ENCODE results near the gene LTBP4. TPM values are rescaled to one million over a fixed set of nuclear protein-coding genes. Genes with fewer than 3 reads are reported as not detected.
"Not testable (repeated sequence)": the region's sequence is repeated elsewhere in the genome, so short reads cannot be mapped to it uniquely, and the experiment has no call there.

LTBP4 gene
- total RNA-seq, 1 experiment from 2014 or later, result 9.6 TPM

GRCh38 chr19:40642051-40642706, 41.0 kb downstream of the LTBP4 start:
- Histone ChIP-seq H3K36me3 (ENCODE audit: insufficient read depth, low read length) (no peaks in the 10 kb centered on the region), H3K4me2 (ENCODE audit: low read depth, low read length, poor library complexity, severe bottlenecking) (no peak overlapping the region), H3K9me3 (ENCODE audit: low read length) (no peaks in the 10 kb centered on the region), H3K4me1 (ENCODE audit: low read length) (peaks cover 22% of the 10 kb centered on the region), H2AFZ (ENCODE audit: low read length) (no peak overlapping the region), H3K4me3 (ENCODE audit: low read length) (no peak overlapping the region), H3K79me2 (ENCODE audit: low read length) (no peaks in the 10 kb centered on the region), H4K20me1 (ENCODE audit: insufficient read depth, low read depth, low read length) (no peaks in the 10 kb centered on the region), H3K9me2 (replicated peaks; ENCODE audit: insufficient read depth, low read length) (no peaks in the 10 kb centered on the region), H3K9ac (ENCODE audit: low read length) (no peak overlapping the region), H3K27me3 (ENCODE audit: low read length) (no peaks in the 10 kb centered on the region), H3K27ac (ENCODE audit: low read length) (no peak overlapping the region)
- no peak for DNase-seq

DNA sequence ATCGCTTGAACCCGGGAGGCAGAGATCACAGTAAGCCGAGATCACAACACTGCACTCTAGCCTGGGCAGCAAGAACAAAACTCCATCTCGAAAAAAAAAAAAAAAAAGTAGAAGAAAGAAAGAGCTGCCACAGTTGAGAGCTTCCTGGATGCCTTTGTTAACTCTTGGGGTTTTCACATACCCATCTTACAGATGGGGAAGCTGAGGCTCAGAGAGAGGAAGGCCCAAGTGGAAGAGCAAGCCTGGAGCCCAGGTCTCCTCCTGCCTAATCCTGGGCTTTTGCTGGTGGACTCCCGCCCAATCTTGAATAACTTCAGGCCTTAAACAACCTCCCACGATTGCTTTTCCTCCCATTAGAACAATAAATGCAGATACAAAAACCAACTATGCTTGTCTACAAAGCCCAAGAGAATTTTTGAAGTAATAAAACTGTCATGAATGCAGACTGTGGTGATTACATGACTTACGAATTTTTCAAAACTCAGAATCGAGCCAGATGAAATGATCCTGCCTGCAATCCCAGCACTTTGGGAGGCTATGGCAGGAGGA, 41.7 kb downstream of the LTBP4 start:
- H3K4me2 ChIP-seq (ENCODE audit: low read depth, low read length, poor library complexity, severe bottlenecking), result no peak overlapping the region
- H2AFZ ChIP-seq (ENCODE audit: low read length), result no peak overlapping the region
- H3K9me2 ChIP-seq (replicated peaks; ENCODE audit: insufficient read depth, low read length), result no peaks in the 10 kb centered on the region
- H3K27ac ChIP-seq (ENCODE audit: low read length), result no peak overlapping the region
- no peaks in the 10 kb centered on the region for H3K36me3 ChIP-seq (ENCODE audit: insufficient read depth, low read length)
- no peak overlapping the region for H3K9ac ChIP-seq (ENCODE audit: low read length)
- no peaks in the 10 kb centered on the region for H3K9me3 ChIP-seq (ENCODE audit: low read length)
- H4K20me1 ChIP-seq (ENCODE audit: insufficient read depth, low read depth, low read length), result no peaks in the 10 kb centered on the region
- H3K27me3 ChIP-seq (ENCODE audit: low read length), result no peaks in the 10 kb centered on the region
- no peaks in the 10 kb centered on the region for H3K79me2 ChIP-seq (ENCODE audit: low read length)
- DNase-seq, result no peak
- H3K4me3 ChIP-seq (ENCODE audit: low read length), result no peak overlapping the region
- H3K4me1 ChIP-seq (ENCODE audit: low read length), result peaks cover 22% of the 10 kb centered on the region

DNA sequence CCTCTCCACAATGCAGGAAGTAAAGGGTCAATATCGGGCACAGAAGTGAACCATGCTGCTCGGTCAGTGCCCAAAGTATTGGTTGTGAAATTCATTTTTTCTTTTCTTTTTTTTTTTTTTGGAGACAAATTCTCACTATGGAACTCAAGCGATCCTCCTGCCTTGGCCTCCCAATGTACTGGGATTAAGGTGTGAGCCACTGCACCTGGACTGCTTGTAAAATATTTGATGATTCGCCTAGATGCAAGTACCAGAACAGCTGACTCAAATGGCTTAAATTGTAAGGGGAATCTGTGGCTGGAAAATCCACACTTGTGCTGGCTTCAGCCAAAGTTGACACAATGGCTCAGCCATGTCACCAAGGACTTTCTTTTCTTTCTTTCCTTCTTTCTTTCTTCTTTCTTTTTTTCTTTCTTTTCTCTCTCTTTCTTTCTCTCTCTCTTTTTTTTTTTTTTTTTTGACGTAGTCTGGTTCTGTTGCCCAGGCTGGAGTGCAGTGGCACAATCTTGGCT, 45.6 kb downstream of the LTBP4 start:
- H3K9ac ChIP-seq (ENCODE audit: low read length), result no peak overlapping the region
- no peak overlapping the region for H3K4me3 ChIP-seq (ENCODE audit: low read length)
- no peaks in the 10 kb centered on the region for H3K36me3 ChIP-seq (ENCODE audit: insufficient read depth, low read length)
- H3K4me1 ChIP-seq (ENCODE audit: low read length), result peaks cover 9% of the 10 kb centered on the region
- no peaks in the 10 kb centered on the region for H3K9me2 ChIP-seq (replicated peaks; ENCODE audit: insufficient read depth, low read length)
- H4K20me1 ChIP-seq (ENCODE audit: insufficient read depth, low read depth, low read length), result no peaks in the 10 kb centered on the region
- no peak overlapping the region for H3K4me2 ChIP-seq (ENCODE audit: low read depth, low read length, poor library complexity, severe bottlenecking)
- no peak overlapping the region for H3K27ac ChIP-seq (ENCODE audit: low read length)
- no peaks in the 10 kb centered on the region for H3K79me2 ChIP-seq (ENCODE audit: low read length)
- no peaks in the 10 kb centered on the region for H3K9me3 ChIP-seq (ENCODE audit: low read length)
- H2AFZ ChIP-seq (ENCODE audit: low read length), result no peak overlapping the region
- H3K27me3 ChIP-seq (ENCODE audit: low read length), result no peaks in the 10 kb centered on the region; the same call in 1 of the 2 replicates
- DNase-seq, result no peak

- not testable (repeated sequence) for H3K4me3 ChIP-seq (ENCODE audit: low read length); H3K9me3 ChIP-seq (ENCODE audit: low read length); H3K27me3 ChIP-seq (ENCODE audit: low read length); H3K36me3 ChIP-seq (ENCODE audit: insufficient read depth, low read length); H3K4me2 ChIP-seq (ENCODE audit: low read depth, low read length, poor library complexity, severe bottlenecking); H4K20me1 ChIP-seq (ENCODE audit: insufficient read depth, low read depth, low read length); H3K9ac ChIP-seq (ENCODE audit: low read length); H3K79me2 ChIP-seq (ENCODE audit: low read length); H3K4me1 ChIP-seq (ENCODE audit: low read length); H3K9me2 ChIP-seq (replicated peaks; ENCODE audit: insufficient read depth, low read length); H3K27ac ChIP-seq (ENCODE audit: low read length)
- 0 out of 2 replicates have a peak overlapping the region, but pooled peaks have one; percentile 10 for H2AFZ ChIP-seq (ENCODE audit: low read length)
- peak; percentile 89 for DNase-seq
Observed at GRCh38 chr19:40649903-40650675, 48.9 kb downstream of the LTBP4 start.

DNA sequence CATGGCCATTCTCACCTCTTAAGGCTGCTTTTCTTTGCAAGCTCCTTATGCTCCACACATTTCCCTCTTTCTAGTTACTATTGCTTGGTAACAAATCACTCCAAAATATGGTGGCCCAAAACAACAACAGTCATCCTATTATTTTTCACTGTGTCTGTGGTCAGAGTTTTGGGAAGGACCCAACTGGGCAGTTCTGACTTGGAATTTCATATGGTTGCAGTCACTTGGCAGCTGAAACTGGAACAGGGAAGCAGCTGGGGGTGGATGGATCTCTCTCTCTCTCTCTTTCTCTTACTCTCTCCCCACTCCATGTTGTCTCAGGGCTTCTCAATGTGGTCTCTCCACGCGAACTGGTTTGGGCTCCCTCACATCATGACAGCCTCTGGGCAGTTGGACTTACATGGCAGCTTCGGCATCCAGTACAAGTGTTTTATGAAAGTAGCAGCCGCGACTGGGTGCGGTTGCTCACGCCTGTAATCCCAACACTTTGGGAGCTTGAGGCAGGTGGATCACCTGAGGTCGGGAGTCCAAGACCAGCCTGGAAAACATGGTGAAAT, 49.7 kb downstream of the LTBP4 start:
- Histone ChIP-seq H4K20me1 (ENCODE audit: insufficient read depth, low read depth, low read length) (no peaks in the 10 kb centered on the region), H3K36me3 (ENCODE audit: insufficient read depth, low read length) (no peaks in the 10 kb centered on the region), H3K9me2 (replicated peaks; ENCODE audit: insufficient read depth, low read length) (no peaks in the 10 kb centered on the region), H3K4me1 (ENCODE audit: low read length) (peaks cover 9% of the 10 kb centered on the region), H3K27me3 (ENCODE audit: low read length) (no peaks in the 10 kb centered on the region; the same call in 1 of the 2 replicates), H3K27ac (ENCODE audit: low read length) (no peak overlapping the region), H3K9ac (ENCODE audit: low read length) (no peak overlapping the region), H3K9me3 (ENCODE audit: low read length) (no peaks in the 10 kb centered on the region), H3K79me2 (ENCODE audit: low read length) (no peaks in the 10 kb centered on the region), H2AFZ (ENCODE audit: low read length) (0 out of 2 replicates have a peak overlapping the region, but pooled peaks have one; percentile 10), H3K4me2 (ENCODE audit: low read depth, low read length, poor library complexity, severe bottlenecking) (no peak overlapping the region), H3K4me3 (ENCODE audit: low read length) (no peak overlapping the region)
- no peak for DNase-seq

DNA sequence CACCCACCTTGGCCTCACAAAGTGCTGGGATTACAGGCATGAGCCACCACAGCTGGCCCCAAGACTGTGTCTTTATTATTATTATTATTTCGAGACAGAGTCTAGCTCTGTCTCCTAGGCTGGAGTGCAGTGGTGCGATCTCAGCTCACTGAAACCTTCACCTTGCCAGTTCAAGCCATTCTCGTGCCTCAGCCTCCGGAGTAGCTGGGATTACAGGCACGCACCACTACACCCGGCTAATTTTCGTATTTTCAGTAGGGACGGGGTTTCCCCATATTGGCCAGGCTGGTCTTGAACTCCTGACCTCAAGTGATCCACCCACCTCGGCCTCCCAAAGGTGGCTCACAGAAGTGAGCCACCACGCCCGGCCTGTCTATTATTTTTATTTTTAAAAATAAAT, 51.1 kb downstream of the LTBP4 start:
- not testable (repeated sequence) for DNase-seq; H3K27me3 ChIP-seq (ENCODE audit: low read length); H3K4me2 ChIP-seq (ENCODE audit: low read depth, low read length, poor library complexity, severe bottlenecking); H3K4me1 ChIP-seq (ENCODE audit: low read length); H3K9ac ChIP-seq (ENCODE audit: low read length); H3K27ac ChIP-seq (ENCODE audit: low read length); H3K79me2 ChIP-seq (ENCODE audit: low read length); H3K9me3 ChIP-seq (ENCODE audit: low read length); H3K4me3 ChIP-seq (ENCODE audit: low read length); H2AFZ ChIP-seq (ENCODE audit: low read length); H3K9me2 ChIP-seq (replicated peaks; ENCODE audit: insufficient read depth, low read length); H4K20me1 ChIP-seq (ENCODE audit: insufficient read depth, low read depth, low read length); H3K36me3 ChIP-seq (ENCODE audit: insufficient read depth, low read length)

DNA sequence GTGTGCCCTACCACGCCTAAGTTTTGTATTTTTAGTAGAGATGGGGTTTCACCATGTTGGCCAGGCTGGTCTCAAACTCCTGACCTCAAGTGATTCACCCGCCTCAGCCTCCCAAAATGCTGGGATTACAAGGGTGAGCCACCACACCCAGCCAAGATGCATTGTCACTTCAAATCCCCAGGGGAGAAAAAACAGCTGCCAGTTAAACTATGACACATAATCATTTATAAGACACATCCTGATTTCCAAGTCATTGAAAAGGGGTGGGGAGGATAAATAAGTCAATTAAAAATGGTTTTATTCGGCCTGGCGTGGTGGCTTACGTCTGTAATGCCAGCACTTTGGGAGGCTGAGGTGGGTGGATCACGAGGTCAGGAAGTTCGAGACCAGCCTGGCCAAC, 54.5 kb downstream of the LTBP4 start:
- not testable (repeated sequence) for H3K79me2 ChIP-seq (ENCODE audit: low read length); H2AFZ ChIP-seq (ENCODE audit: low read length); H3K9ac ChIP-seq (ENCODE audit: low read length); H3K27ac ChIP-seq (ENCODE audit: low read length); H3K36me3 ChIP-seq (ENCODE audit: insufficient read depth, low read length); DNase-seq; H3K9me3 ChIP-seq (ENCODE audit: low read length); H3K27me3 ChIP-seq (ENCODE audit: low read length); H3K4me2 ChIP-seq (ENCODE audit: low read depth, low read length, poor library complexity, severe bottlenecking); H3K4me1 ChIP-seq (ENCODE audit: low read length); H4K20me1 ChIP-seq (ENCODE audit: insufficient read depth, low read depth, low read length); H3K4me3 ChIP-seq (ENCODE audit: low read length); H3K9me2 ChIP-seq (replicated peaks; ENCODE audit: insufficient read depth, low read length)

DNA sequence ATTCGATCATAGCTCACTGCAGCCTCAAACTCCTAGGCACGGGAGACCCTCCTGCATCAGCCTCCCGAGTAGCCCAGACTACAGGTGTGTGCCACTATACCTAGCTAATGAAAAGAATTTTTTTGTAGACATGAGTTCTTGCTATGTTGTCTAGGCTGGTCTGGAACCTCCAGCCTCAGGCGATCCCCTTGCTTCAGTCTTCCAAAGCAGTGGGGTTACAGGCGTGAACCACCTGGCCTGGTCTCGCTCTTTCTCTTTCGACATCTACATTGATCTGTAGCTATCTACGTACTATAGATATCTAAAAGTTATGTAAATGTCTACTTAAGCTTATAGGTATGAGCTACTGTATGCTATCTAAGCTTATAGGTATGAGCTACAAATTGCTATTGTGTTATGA, 56.9 kb downstream of the LTBP4 start:
- Histone ChIP-seq H3K9ac (ENCODE audit: low read length) (no peak overlapping the region), H2AFZ (ENCODE audit: low read length) (no peak overlapping the region), H3K27ac (ENCODE audit: low read length) (no peak overlapping the region), H3K4me1 (ENCODE audit: low read length) (peaks cover 7% of the 10 kb centered on the region), H3K79me2 (ENCODE audit: low read length) (no peaks in the 10 kb centered on the region), H3K9me3 (ENCODE audit: low read length) (no peaks in the 10 kb centered on the region), H3K4me2 (ENCODE audit: low read depth, low read length, poor library complexity, severe bottlenecking) (no peak overlapping the region), H3K9me2 (replicated peaks; ENCODE audit: insufficient read depth, low read length) (no peaks in the 10 kb centered on the region), H4K20me1 (ENCODE audit: insufficient read depth, low read depth, low read length) (no peaks in the 10 kb centered on the region), H3K36me3 (ENCODE audit: insufficient read depth, low read length) (no peaks in the 10 kb centered on the region), H3K4me3 (ENCODE audit: low read length) (no peak overlapping the region), H3K27me3 (ENCODE audit: low read length) (no peaks in the 10 kb centered on the region)
- DNase-seq, result no peak
